ENCODE results near the gene CCDC40.

GRCh38 chr17:80119271-80119791 lies 82.9 kb downstream of the CCDC40 start:
- TF ChIP-seq CREB1 (IDR thresholded peaks at IDR 0.05; ENCODE audit: low read depth), result no peak
- TF ChIP-seq, protein P1, sequence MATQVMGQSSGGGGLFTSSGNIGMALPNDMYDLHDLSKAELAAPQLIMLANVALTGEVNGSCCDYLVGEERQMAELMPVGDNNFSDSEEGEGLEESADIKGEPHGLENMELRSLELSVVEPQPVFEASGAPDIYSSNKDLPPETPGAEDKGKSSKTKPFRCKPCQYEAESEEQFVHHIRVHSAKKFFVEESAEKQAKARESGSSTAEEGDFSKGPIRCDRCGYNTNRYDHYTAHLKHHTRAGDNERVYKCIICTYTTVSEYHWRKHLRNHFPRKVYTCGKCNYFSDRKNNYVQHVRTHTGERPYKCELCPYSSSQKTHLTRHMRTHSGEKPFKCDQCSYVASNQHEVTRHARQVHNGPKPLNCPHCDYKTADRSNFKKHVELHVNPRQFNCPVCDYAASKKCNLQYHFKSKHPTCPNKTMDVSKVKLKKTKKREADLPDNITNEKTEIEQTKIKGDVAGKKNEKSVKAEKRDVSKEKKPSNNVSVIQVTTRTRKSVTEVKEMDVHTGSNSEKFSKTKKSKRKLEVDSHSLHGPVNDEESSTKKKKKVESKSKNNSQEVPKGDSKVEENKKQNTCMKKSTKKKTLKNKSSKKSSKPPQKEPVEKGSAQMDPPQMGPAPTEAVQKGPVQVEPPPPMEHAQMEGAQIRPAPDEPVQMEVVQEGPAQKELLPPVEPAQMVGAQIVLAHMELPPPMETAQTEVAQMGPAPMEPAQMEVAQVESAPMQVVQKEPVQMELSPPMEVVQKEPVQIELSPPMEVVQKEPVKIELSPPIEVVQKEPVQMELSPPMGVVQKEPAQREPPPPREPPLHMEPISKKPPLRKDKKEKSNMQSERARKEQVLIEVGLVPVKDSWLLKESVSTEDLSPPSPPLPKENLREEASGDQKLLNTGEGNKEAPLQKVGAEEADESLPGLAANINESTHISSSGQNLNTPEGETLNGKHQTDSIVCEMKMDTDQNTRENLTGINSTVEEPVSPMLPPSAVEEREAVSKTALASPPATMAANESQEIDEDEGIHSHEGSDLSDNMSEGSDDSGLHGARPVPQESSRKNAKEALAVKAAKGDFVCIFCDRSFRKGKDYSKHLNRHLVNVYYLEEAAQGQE (IDR thresholded peaks at IDR 0.05; ENCODE audit: low read depth), result no peak
- TF ChIP-seq MAX (IDR thresholded peaks at IDR 0.05), result no peak
- TF ChIP-seq ZBTB7A (IDR thresholded peaks at IDR 0.05; ENCODE audit: low read depth), result no peak
- no peak for TF ChIP-seq TAF1 (IDR thresholded peaks at IDR 0.05; ENCODE audit: low read depth)
- TF ChIP-seq RAD21 (IDR thresholded peaks at IDR 0.05; ENCODE audit: low read depth), result no peak
- TF ChIP-seq TEAD4 (IDR thresholded peaks at IDR 0.05), result no peak
- no peak for TF ChIP-seq EP300 (IDR thresholded peaks at IDR 0.05; ENCODE audit: borderline replicate concordance)
- no peak for TF ChIP-seq USF1 (IDR thresholded peaks at IDR 0.05)

All from Ishikawa (cell line).